BLaER1 (cell line): ENCODE results near the gene RGS8.

ENCODE experiments used
- H3K27ac ChIP-seq: shearing (Covaris generic); formaldehyde crosslinking; 2 replicates; pipeline ENCODE4 v1.8.1; 2022
- H3K27me3 ChIP-seq: shearing (Covaris generic); formaldehyde crosslinking; 2 replicates; pipeline ENCODE4 v1.8.1; 2022
- H3K36me3 ChIP-seq: shearing (Covaris generic); formaldehyde crosslinking; 2 replicates; pipeline ENCODE4 v1.8.1; 2022
- H3K4me1 ChIP-seq: shearing (Covaris generic); formaldehyde crosslinking; 2 replicates; pipeline ENCODE4 v1.8.1; 2022
- H3K4me2 ChIP-seq: shearing (Covaris generic); formaldehyde crosslinking; 2 replicates; pipeline ENCODE4 v1.8.1; 2022
- H3K4me3 ChIP-seq: shearing (Covaris generic); formaldehyde crosslinking; 2 replicates; pipeline ENCODE4 v1.8.1; 2022
- H3K9ac ChIP-seq: shearing (Covaris generic); formaldehyde crosslinking; 2 replicates; pipeline ENCODE4 v1.8.1; 2022
- H3K9me3 ChIP-seq: shearing (Covaris generic); formaldehyde crosslinking; 2 replicates; pipeline ENCODE4 v1.8.1; 2022
- H4K20me1 ChIP-seq: shearing (Covaris generic); formaldehyde crosslinking; 2 replicates; pipeline ENCODE4 v1.8.1; 2022
- Cebpa-rat ChIP-seq: shearing (Covaris generic); IDR thresholded peaks from 2 replicates; pipeline ENCODE4 v1.8.1; 2022

The RGS8 gene

GRCh38 chr1:182644886-182645285 is 39.5 kb downstream of the RGS8 start:
- Histone ChIP-seq H3K9me3 (no peaks in the 10 kb centered on the region), H3K36me3 (no peaks in the 10 kb centered on the region), H3K9ac (no peak overlapping the region), H3K27me3 (no peaks in the 10 kb centered on the region), H3K27ac (no peak overlapping the region), H3K4me2 (peak overlapping the region; percentile 44), H4K20me1 (no peaks in the 10 kb centered on the region), H3K4me1 (peaks cover 26% of the 10 kb centered on the region), H3K4me3 (no peak overlapping the region)
- no peak for TF ChIP-seq Cebpa-rat

GRCh38 chr1:182643699-182644098 is 40.7 kb downstream of the RGS8 start:
- Histone ChIP-seq H3K9ac (no peak overlapping the region), H3K4me2 (peak overlapping the region; percentile 8; the same call in 1 of the 2 replicates), H3K4me3 (no peak overlapping the region), H4K20me1 (no peaks in the 10 kb centered on the region), H3K9me3 (no peaks in the 10 kb centered on the region), H3K27me3 (no peaks in the 10 kb centered on the region), H3K36me3 (no peaks in the 10 kb centered on the region), H3K4me1 (peaks cover 22% of the 10 kb centered on the region), H3K27ac (peak overlapping the region; percentile 36; the same call in 1 of the 2 replicates)
- TF ChIP-seq Cebpa-rat: no peak

GRCh38 chr1:182642461-182642860 is 41.9 kb downstream of the RGS8 start:
- Histone ChIP-seq H3K4me3 (no peak overlapping the region), H3K4me2 (no peak overlapping the region), H3K27me3 (no peaks in the 10 kb centered on the region), H3K36me3 (no peaks in the 10 kb centered on the region), H3K9ac (no peak overlapping the region), H4K20me1 (no peaks in the 10 kb centered on the region), H3K27ac (no peak overlapping the region), H3K9me3 (no peaks in the 10 kb centered on the region), H3K4me1 (peaks cover 22% of the 10 kb centered on the region)
- no peak for TF ChIP-seq Cebpa-rat

- Histone ChIP-seq H3K4me1 (peaks cover 26% of the 10 kb centered on the region), H3K9me3 (no peaks in the 10 kb centered on the region), H3K27me3 (no peaks in the 10 kb centered on the region), H4K20me1 (no peaks in the 10 kb centered on the region), H3K4me3 (no peak overlapping the region), H3K4me2 (no peak overlapping the region), H3K9ac (no peak overlapping the region), H3K27ac (no peak overlapping the region), H3K36me3 (no peaks in the 10 kb centered on the region)
- no peak for TF ChIP-seq Cebpa-rat
Observed at GRCh38 chr1:182641561-182641960, 42.8 kb downstream of the RGS8 start.

- no peak overlapping the region for H3K4me3 ChIP-seq
- peaks cover 37% of the 10 kb centered on the region for H3K4me1 ChIP-seq
- no peaks in the 10 kb centered on the region for H3K36me3 ChIP-seq
- no peak for TF ChIP-seq Cebpa-rat
- no peak overlapping the region for H3K9ac ChIP-seq
- no peaks in the 10 kb centered on the region for H3K9me3 ChIP-seq
- no peak overlapping the region for H3K27ac ChIP-seq
- no peaks in the 10 kb centered on the region for H4K20me1 ChIP-seq
- H3K4me2 ChIP-seq: no peak overlapping the region
- H3K27me3 ChIP-seq: no peaks in the 10 kb centered on the region
Observed at GRCh38 chr1:182639330-182639729, 45.1 kb downstream of the RGS8 start.

- H3K9me3 ChIP-seq: no peaks in the 10 kb centered on the region
- no peak for TF ChIP-seq Cebpa-rat
- H3K4me2 ChIP-seq: no peak overlapping the region
- no peak overlapping the region for H3K9ac ChIP-seq
- H4K20me1 ChIP-seq: no peaks in the 10 kb centered on the region
- no peak overlapping the region for H3K4me3 ChIP-seq
- H3K36me3 ChIP-seq: no peaks in the 10 kb centered on the region
- no peaks in the 10 kb centered on the region for H3K27me3 ChIP-seq
- peaks cover 42% of the 10 kb centered on the region for H3K4me1 ChIP-seq
- no peak overlapping the region for H3K27ac ChIP-seq
Observed at GRCh38 chr1:182637769-182638168, 46.6 kb downstream of the RGS8 start.

GRCh38 chr1:182635871-182636270 is 48.5 kb downstream of the RGS8 start:
- Histone ChIP-seq H4K20me1 (no peaks in the 10 kb centered on the region), H3K4me3 (no peak overlapping the region), H3K9ac (0 out of 2 replicates have a peak overlapping the region, but pooled peaks have one; percentile 1), H3K27me3 (no peaks in the 10 kb centered on the region), H3K4me2 (peak overlapping the region; percentile 77), H3K4me1 (peaks cover 57% of the 10 kb centered on the region), H3K9me3 (no peaks in the 10 kb centered on the region), H3K27ac (no peak overlapping the region), H3K36me3 (no peaks in the 10 kb centered on the region)
- no peak for TF ChIP-seq Cebpa-rat
